ENCODE results near the gene ARHGEF9. TPM values are rescaled to one million over a fixed set of nuclear protein-coding genes. Genes with fewer than 3 reads are reported as not detected.
"Not testable (repeated sequence)": the region's sequence is repeated elsewhere in the genome, so short reads cannot be mapped to it uniquely, and the experiment has no call there.

Gene ARHGEF9
- total RNA-seq, 2 donors from 2014 or later = 5.4 to 64.6 TPM

DNA sequence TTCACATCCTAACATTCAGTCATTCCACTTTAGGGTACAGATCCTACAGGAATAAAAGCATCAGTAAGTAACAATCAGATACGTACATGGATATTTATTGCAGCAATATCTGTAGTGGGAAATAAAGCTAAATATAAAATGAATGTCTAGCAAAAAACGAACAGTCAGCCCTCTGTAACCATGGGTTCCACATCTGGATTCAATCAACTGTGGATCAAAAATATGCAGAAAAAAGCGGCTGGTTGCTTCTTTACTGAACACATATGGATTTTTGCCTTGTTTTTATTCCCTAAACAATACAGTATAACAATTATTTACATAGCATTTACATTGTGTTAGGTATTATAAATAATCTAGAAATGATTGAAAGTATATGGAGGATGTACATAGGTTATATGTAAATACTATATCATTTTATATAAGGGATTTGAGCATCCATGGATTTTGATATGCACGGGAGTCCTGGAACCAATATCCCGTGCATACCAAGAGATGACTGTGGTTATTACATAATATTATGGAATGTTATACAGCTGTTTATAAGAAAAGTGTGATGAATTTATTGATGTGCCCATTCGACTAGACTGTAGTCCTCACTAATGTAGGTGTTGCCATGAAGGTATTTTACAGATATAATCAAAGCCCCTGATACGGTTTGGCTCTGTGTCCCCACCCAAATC lies 132.8 kb downstream of the ARHGEF9 start:
- intact Hi-C loops (cut with DNase I) = no loop called here

DNA sequence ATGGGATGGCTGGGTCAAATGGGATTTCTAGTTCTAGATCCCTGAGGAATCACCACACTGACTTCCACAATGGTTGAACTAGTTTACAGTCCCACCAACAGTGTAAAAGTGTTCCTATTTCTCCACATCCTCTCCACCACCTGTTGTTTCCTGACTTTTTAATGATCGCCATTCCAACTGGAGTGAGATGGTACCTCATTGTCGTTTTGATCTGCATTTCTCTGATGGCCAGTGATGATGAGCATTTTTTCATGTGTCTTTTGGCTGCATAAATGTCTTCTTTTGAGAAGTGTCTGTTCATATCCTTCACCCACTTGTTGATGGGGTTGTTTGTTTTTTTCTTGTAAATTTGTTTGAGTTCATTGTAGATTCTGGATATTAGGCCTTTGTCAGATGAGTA lies 139.3 kb downstream of the ARHGEF9 start:
- H3K4me3 ChIP-seq; DNase-seq; ATAC-seq; H3K27me3 ChIP-seq; H3K9me3 ChIP-seq; H3K36me3 ChIP-seq (replicated peaks in 1 of 2; ENCODE audit: insufficient read depth in 1 of 2, low read depth in 2 of 2); H3K4me1 ChIP-seq; H3K27ac ChIP-seq; intact Hi-C loops (cut with DNase I): not testable (repeated sequence)
- 95 to 100% methylated on average over 2 of the region's 2 CpGs for WGBS, 2 donors

More for the DNA sequence above, 132.8 kb downstream of the ARHGEF9 start:
- Histone ChIP-seq H3K27me3 (no peaks in the 10 kb centered on the region), H3K27ac (no peak overlapping the region), H3K9me3 (no peaks in the 10 kb centered on the region), H3K4me1 (no peaks in the 10 kb centered on the region), H3K4me3 (no peak overlapping the region), H3K36me3 (replicated peaks in 1 of 2; ENCODE audit: insufficient read depth in 1 of 2, low read depth in 2 of 2) (no peaks in the 10 kb centered on the region)
- no peak for DNase-seq
- 91% methylated on average over 6 to 7 of the region's 7 CpGs for WGBS, 2 donors
- no peak for ATAC-seq
- no peak for TF ChIP-seq POLR2A (IDR thresholded peaks at IDR 0.05)
- TF ChIP-seq, protein P1, sequence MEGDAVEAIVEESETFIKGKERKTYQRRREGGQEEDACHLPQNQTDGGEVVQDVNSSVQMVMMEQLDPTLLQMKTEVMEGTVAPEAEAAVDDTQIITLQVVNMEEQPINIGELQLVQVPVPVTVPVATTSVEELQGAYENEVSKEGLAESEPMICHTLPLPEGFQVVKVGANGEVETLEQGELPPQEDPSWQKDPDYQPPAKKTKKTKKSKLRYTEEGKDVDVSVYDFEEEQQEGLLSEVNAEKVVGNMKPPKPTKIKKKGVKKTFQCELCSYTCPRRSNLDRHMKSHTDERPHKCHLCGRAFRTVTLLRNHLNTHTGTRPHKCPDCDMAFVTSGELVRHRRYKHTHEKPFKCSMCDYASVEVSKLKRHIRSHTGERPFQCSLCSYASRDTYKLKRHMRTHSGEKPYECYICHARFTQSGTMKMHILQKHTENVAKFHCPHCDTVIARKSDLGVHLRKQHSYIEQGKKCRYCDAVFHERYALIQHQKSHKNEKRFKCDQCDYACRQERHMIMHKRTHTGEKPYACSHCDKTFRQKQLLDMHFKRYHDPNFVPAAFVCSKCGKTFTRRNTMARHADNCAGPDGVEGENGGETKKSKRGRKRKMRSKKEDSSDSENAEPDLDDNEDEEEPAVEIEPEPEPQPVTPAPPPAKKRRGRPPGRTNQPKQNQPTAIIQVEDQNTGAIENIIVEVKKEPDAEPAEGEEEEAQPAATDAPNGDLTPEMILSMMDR (IDR thresholded peaks at IDR 0.05) = no peak

DNA sequence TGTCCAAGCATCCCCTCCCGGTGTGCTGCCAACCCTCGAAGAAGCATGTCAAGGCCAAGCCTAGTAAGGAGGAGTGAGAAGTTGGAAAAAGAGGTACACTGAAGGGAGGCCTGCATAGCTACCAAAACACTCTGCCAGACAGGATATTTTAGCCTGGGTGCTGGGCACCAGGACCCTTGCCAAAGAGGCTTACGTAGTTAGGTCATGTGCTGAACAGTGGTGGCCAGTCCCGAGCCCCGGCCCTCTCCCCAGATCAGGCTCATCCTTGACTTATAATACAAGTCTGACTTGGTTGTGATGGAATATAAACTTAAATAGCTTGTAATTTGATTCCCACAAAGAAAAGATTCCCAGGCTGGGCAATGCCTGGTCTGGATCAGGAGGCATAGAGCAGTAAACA lies 149.3 kb downstream of the ARHGEF9 start:
- Histone ChIP-seq H3K27me3 (no peaks in the 10 kb centered on the region), H3K27ac (no peak overlapping the region), H3K4me1 (no peaks in the 10 kb centered on the region), H3K36me3 (replicated peaks in 1 of 2; ENCODE audit: insufficient read depth in 1 of 2, low read depth in 2 of 2) (no peaks in the 10 kb centered on the region), H3K4me3 (no peak overlapping the region), H3K9me3 (no peaks in the 10 kb centered on the region)
- no peak for ATAC-seq
- 88 to 100% methylated on average over 4 to 5 of the region's 5 CpGs for WGBS, 2 donors
- no peak for DNase-seq
- no peak for TF ChIP-seq POLR2A (IDR thresholded peaks at IDR 0.05)
- TF ChIP-seq, protein P1 (IDR thresholded peaks at IDR 0.05) = no peak
- intact Hi-C loops (cut with DNase I) = no loop called here

DNA sequence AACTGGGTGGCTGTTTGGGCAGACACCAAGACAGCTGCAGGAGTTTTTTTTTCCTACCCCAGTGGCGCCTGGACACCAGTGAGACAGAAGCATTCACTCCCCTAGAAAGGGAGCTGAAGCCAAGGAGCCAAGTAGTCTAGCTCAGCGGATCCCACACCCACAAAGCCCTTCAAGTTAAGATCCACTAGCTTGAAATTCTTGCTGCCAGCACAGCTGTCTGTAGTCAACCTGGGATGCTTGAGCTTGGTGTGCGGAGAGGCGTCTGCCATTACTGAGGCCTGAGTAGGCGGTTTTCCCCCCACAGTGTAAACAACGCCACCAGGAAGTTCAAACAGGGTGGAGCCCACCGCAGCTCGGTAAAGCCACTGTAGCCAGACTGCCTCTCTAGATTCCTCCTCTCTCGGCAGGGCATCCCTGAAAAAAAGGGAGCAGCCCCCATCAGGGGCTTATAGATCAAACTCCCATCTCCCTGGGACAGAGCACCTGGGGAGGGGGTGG lies 171.4 kb downstream of the ARHGEF9 start:
- DNase-seq (no peak), ATAC-seq (no peak)
- H3K27ac ChIP-seq = no peak overlapping the region
- intact Hi-C loops (cut with DNase I) = no loop called here
- 72% methylated on average over 9 of the region's 9 CpGs; no CpG with 5 or more reads in 1 of the 2 donors for WGBS, 2 donors
- H3K4me1 ChIP-seq = no peaks in the 10 kb centered on the region
- H3K27me3 ChIP-seq = no peaks in the 10 kb centered on the region
- TF ChIP-seq POLR2A (IDR thresholded peaks at IDR 0.05) = no peak
- TF ChIP-seq, protein P1 (IDR thresholded peaks at IDR 0.05) = no peak
- no peaks in the 10 kb centered on the region for H3K9me3 ChIP-seq
- no peak overlapping the region for H3K4me3 ChIP-seq
- no peaks in the 10 kb centered on the region for H3K36me3 ChIP-seq (replicated peaks in 1 of 2; ENCODE audit: insufficient read depth in 1 of 2, low read depth in 2 of 2)

DNA sequence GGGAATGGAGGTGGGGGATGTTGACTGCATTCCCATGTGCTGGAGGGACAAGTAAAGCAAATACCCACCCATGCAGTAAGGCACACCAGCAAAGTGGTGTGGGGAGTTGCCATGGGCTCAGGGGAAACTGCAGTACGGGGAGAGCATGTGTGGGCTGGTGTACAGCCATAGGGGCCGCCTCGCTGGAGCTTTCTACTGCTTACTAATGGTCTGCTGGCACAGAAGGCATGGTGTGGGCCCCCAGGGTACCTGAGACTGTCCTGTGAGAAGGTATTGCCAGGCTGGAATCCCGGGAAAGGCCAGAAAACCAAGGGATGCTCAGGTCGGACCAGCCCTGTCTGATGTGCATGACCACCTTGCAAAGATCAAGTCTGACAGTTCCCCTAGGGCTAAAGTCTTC lies 199.1 kb downstream of the ARHGEF9 start:
- Histone ChIP-seq H3K4me3 (no peak overlapping the region), H3K4me1 (no peaks in the 10 kb centered on the region), H3K27ac (no peak overlapping the region), H3K36me3 (replicated peaks in 1 of 2; ENCODE audit: insufficient read depth in 1 of 2, low read depth in 2 of 2) (no peaks in the 10 kb centered on the region), H3K9me3 (no peaks in the 10 kb centered on the region), H3K27me3 (no peaks in the 10 kb centered on the region)
- ATAC-seq = no peak
- intact Hi-C loops (cut with DNase I) = no loop called here
- WGBS, 2 donors = 89% methylated on average over 3 of the region's 5 CpGs; no CpG with 5 or more reads in 1 of the 2 donors
- TF ChIP-seq POLR2A (IDR thresholded peaks at IDR 0.05) = no peak
- TF ChIP-seq, protein P1 (IDR thresholded peaks at IDR 0.05) = no peak
- DNase-seq = no peak

MicroRNA genes within 50 kb of the gene (microRNA counts, 767-probe panel; counts per million panel counts)
- 0 to 736 counts per million in 2 donors for microRNA hsa-miR-1468

Small RNA genes lying within 50 kb of the gene (microRNA-seq; reads per million reads assigned to microRNA genes)
- gene MIR1468 (ENCODE audit: borderline number of aligned reads in 2 of 2, borderline replicate concordance in 2 of 2) = 23.3 to 31.7 reads per million in 2 donors

Small RNA genes lying within 50 kb of the gene (small RNA-seq; reads per million reads assigned to genes)
- gene MIR1468 = 34.0 reads per million, percentile 94 among the genes with 10 or more reads in this experiment
